Measurements from ENCODE around the gene NDUFB10. TPM values are rescaled to one million over a fixed set of nuclear protein-coding genes. Genes with fewer than 3 reads are reported as not detected.

The NDUFB10 gene
- total RNA-seq, 2 donors from 2014 or later: 39.2 to 86.1 TPM

- Histone ChIP-seq H3K4me3 (peak overlapping the region; percentile 62 to 94), H3K27ac (peak overlapping the region in 2 of 4 donors; percentile 76 to 89), H3K36me3 (replicated peaks in 1 of 2; ENCODE audit: insufficient read depth in 1 of 2, low read depth in 2 of 2) (peaks cover 0 to 19% of the 10 kb centered on the region in 2 donors), H3K27me3 (no peaks in the 10 kb centered on the region), H3K4me1 (peaks cover 28% of the 10 kb centered on the region), H3K9me3 (no peaks in the 10 kb centered on the region)
- ATAC-seq: no peak
- intact Hi-C loops (cut with DNase I): no loop called here
- 2 to 4% methylated on average over 5 to 22 of the region's 22 CpGs for WGBS, 2 donors
- TF ChIP-seq, protein P1, sequence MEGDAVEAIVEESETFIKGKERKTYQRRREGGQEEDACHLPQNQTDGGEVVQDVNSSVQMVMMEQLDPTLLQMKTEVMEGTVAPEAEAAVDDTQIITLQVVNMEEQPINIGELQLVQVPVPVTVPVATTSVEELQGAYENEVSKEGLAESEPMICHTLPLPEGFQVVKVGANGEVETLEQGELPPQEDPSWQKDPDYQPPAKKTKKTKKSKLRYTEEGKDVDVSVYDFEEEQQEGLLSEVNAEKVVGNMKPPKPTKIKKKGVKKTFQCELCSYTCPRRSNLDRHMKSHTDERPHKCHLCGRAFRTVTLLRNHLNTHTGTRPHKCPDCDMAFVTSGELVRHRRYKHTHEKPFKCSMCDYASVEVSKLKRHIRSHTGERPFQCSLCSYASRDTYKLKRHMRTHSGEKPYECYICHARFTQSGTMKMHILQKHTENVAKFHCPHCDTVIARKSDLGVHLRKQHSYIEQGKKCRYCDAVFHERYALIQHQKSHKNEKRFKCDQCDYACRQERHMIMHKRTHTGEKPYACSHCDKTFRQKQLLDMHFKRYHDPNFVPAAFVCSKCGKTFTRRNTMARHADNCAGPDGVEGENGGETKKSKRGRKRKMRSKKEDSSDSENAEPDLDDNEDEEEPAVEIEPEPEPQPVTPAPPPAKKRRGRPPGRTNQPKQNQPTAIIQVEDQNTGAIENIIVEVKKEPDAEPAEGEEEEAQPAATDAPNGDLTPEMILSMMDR (IDR thresholded peaks at IDR 0.05): no peak
- TF ChIP-seq POLR2A (IDR thresholded peaks at IDR 0.05): no peak
- DNase-seq: peak in 1 of 4 donors; percentile 27
Observed at GRCh38 chr16:1972490-1972877, 13.1 kb downstream of the NDUFB10 start.

- ATAC-seq (no peak), DNase-seq (peak in 1 of 4 donors; percentile 12)
- Histone ChIP-seq H3K36me3 (replicated peaks in 1 of 2; ENCODE audit: insufficient read depth in 1 of 2, low read depth in 2 of 2) (peaks cover 0 to 20% of the 10 kb centered on the region in 2 donors), H3K27ac (no peak overlapping the region), H3K4me1 (peaks cover 34% of the 10 kb centered on the region), H3K27me3 (no peaks in the 10 kb centered on the region), H3K9me3 (no peaks in the 10 kb centered on the region), H3K4me3 (no peak overlapping the region)
- 80 to 84% methylated on average over 12 to 14 of the region's 16 CpGs for WGBS, 2 donors
- no peak for TF ChIP-seq POLR2A (IDR thresholded peaks at IDR 0.05)
- TF ChIP-seq, protein P1 (IDR thresholded peaks at IDR 0.05): no peak
- intact Hi-C loops (cut with DNase I): no loop called here
Observed at GRCh38 chr16:1973461-1974156, 14.3 kb downstream of the NDUFB10 start.

DNA sequence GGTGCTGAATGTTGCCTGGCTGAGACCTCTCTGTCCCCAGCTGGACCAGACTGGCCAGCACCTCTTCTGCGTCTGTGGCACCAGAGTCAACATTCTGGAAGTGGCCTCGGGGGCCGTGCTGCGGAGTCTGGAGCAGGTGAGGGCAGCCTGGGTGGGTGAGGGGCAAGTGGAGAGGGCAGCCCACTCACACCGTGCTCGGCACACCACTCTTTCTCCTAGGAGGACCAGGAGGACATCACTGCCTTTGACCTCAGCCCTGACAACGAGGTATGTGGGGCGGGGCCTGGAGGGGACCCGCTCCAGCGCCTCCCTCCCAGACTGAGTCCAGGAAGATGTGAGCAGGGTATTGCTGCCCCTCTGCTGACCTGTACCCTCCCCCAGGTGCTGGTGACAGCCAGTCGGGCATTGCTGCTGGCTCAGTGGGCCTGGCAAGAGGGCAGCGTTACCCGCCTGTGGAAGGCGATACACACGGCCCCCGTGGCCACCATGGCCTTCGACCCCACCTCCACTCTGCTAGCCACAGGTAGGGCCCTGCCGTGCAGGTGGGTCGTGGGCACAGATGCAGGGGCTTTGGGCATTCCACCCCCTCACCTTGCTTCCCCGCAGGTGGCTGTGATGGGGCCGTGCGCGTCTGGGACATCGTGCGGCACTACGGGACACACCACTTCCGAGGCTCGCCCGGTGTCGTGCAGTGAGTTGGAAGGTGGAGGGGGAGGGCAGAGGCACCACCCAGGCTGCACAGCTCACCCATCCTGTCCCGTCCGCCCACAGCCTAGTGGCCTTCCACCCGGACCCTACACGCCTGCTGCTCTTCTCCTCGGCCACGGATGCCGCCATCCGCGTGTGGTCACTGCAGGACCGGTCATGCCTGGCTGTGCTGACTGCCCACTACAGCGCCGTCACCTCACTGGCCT, 15.1 kb downstream of the NDUFB10 start:
- intact Hi-C loops (cut with DNase I): no loop called here
- Histone ChIP-seq H3K9me3 (no peaks in the 10 kb centered on the region), H3K27me3 (no peaks in the 10 kb centered on the region), H3K36me3 (replicated peaks in 1 of 2; ENCODE audit: insufficient read depth in 1 of 2, low read depth in 2 of 2) (peaks cover 0 to 20% of the 10 kb centered on the region in 2 donors), H3K27ac (no peak overlapping the region), H3K4me3 (no peak overlapping the region), H3K4me1 (peaks cover 39% of the 10 kb centered on the region)
- 88 to 91% methylated on average over 6 to 38 of the region's 42 CpGs for WGBS, 2 donors
- no peak for DNase-seq
- ATAC-seq: no peak
- no peak for TF ChIP-seq POLR2A (IDR thresholded peaks at IDR 0.05)
- TF ChIP-seq, protein P1 (IDR thresholded peaks at IDR 0.05): no peak

DNA sequence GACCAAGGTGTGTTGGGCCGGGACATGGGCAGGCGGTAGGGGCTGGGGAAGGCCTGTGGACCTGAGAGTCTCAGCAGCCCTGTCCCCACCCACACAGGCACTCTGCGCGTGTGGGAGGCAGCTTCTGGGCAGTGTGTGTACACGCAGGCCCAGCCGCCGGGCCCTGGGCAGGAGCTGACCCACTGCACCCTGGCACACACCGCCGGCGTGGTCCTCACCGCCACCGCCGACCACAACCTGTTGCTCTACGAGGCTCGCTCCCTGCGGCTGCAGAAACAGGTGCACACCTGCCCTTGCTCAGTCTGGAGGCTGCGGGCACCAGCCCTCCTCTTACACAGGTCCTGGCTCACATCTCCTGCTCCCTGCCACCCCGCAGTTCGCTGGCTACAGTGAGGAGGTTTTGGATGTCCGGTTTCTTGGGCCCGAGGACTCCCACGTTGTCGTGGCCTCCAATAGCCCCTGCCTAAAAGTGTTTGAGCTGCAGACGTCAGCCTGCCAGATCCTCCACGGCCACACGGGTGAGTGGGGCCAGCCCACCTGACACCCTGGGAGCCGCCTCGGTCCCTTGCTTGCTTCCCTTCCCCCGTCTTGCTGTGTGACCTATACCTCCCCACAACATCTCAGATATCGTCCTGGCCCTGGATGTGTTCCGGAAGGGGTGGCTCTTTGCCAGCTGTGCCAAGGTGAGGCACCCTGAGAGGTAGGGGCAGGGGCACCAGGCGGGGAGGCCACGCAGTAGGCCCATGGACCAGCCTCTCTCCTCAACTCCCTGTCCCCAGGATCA, 16.3 kb downstream of the NDUFB10 start:
- no peak for ATAC-seq
- 86 to 88% methylated on average over 14 to 30 of the region's 33 CpGs for WGBS, 2 donors
- H3K4me1 ChIP-seq: peaks cover 50% of the 10 kb centered on the region
- H3K27ac ChIP-seq: no peak overlapping the region
- TF ChIP-seq, protein P1 (IDR thresholded peaks at IDR 0.05): no peak
- no peak for TF ChIP-seq POLR2A (IDR thresholded peaks at IDR 0.05)
- H3K4me3 ChIP-seq: no peak overlapping the region
- intact Hi-C loops (cut with DNase I): no loop called here
- no peaks in the 10 kb centered on the region for H3K27me3 ChIP-seq
- no peaks in the 10 kb centered on the region for H3K9me3 ChIP-seq
- no peak for DNase-seq
- peaks cover 0 to 20% of the 10 kb centered on the region in 2 donors for H3K36me3 ChIP-seq (replicated peaks in 1 of 2; ENCODE audit: insufficient read depth in 1 of 2, low read depth in 2 of 2)

Data from body of pancreas (tissue), 4 donors.